Prostate gland (tissue), 2 donors: ENCODE measurements around the gene GIPC2. TPM values are rescaled to one million over a fixed set of nuclear protein-coding genes. Genes with fewer than 3 reads are reported as not detected.

Experiments
- DNase-seq: peaks from one replicate; pipeline ENCODE4 v3.0.0-alpha.2; 2019; ENCODE audit warnings: low spot score
- H3K27ac ChIP-seq, 2 donors: fragments of 200-600 bp; sonication (generic); 2 replicates each; pipeline ENCODE4 v1.5.1; 2017 to 2019
- H3K27me3 ChIP-seq: fragments of 200-600 bp; sonication (generic); replicated peaks from 2 replicates; pipeline ENCODE4 v1.5.1; 2019; ENCODE audit not compliant: insufficient read depth
- H3K36me3 ChIP-seq, 2 donors: fragments of 200-600 bp; sonication (generic); 1 replicate in 1 of 2; 2 replicates in 1 of 2; pipeline versions ENCODE4 v1.5.1 to v1.8.1; 2017 to 2019
- H3K4me1 ChIP-seq: fragments of 200-600 bp; sonication (generic); replicated peaks from 2 replicates; pipeline ENCODE4 v1.5.1; 2019
- H3K4me3 ChIP-seq, 2 donors: fragments of 200-600 bp; sonication (generic); 2 replicates each; pipeline ENCODE4 v1.5.1; 2017 to 2019
- H3K9me3 ChIP-seq: fragments of 200-600 bp; sonication (generic); 2 replicates; pipeline ENCODE4 v1.5.1; 2017
- POLR2A ChIP-seq: fragments of 450-650 bp; IDR thresholded peaks from one replicate; pipeline ENCODE4 v1.6.1; 2016; ENCODE audit warnings: antibody characterized with exemption, mild to moderate bottlenecking
- POLR2AphosphoS5 ChIP-seq: sonication (generic); formaldehyde crosslinking; IDR thresholded peaks from one replicate; pipeline ENCODE4 v1.6.1; 2017; ENCODE audit warnings: antibody characterized with exemption
- WGBS: methylation state at CpG from one replicate; pipeline ENCODE4 v1.1.5; 2018; 5-methylcytosine and 5-hydroxymethylcytosine counted together
- intact Hi-C: fragments of 100-400 bp; cut with DNase I; formaldehyde crosslinking; loops from one replicate; pipeline ENCODE4 v1.14.2; 2022
- total RNA-seq, 2 donors: library from RNA; depleted of rRNA; stranded (reverse); fragments of >200 nt; gene quantifications; one replicate each; pipeline ENCODE4 v1.1.0, GENCODE V29; 2016
- TF ChIP-seq, protein P1 (sequence below), 4 experiments: fragments of 200-600 bp in 2 of 4; fragments of 450-650 bp in 2 of 4; sonication (generic) in 2 of 4; IDR thresholded peaks; 1 replicate in 3 of 4; 2 replicates in 1 of 4; pipeline ENCODE4 v1.5.1; 2016 to 2019; ENCODE audit warnings: antibody characterized with exemption in 4 of 4, mild to moderate bottlenecking in 2 of 4, moderate library complexity in 2 of 4

GIPC2 gene
- total RNA-seq, 2 donors from 2014 or later = 2.0 to 2.2 TPM

DNA sequence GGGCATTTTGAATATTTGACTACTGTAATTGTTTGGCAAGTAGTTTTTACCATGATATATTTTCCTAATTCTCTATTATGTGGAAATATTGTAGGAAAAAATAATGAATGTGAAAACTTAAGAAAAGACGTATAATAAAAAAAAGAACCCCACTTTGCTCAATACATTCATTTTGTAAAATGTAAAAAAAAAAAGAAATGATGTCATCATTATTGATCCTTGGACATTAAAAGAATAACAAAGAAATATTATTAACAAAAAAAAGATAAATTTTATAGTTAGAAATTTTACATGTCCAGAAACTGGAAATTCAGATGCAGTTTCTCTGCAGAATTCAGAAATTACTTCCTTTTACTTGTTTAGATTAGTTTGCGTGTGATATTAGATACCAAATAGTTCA is 5.2 kb downstream of the GIPC2 start:
- H3K36me3 ChIP-seq = no peaks in the 10 kb centered on the region
- H3K9me3 ChIP-seq = no peaks in the 10 kb centered on the region
- H3K4me1 ChIP-seq = no peaks in the 10 kb centered on the region
- H3K27me3 ChIP-seq = no peaks in the 10 kb centered on the region
- DNase-seq = no peak
- TF ChIP-seq POLR2AphosphoS5 = no peak
- TF ChIP-seq POLR2A = no peak
- TF ChIP-seq, protein P1, sequence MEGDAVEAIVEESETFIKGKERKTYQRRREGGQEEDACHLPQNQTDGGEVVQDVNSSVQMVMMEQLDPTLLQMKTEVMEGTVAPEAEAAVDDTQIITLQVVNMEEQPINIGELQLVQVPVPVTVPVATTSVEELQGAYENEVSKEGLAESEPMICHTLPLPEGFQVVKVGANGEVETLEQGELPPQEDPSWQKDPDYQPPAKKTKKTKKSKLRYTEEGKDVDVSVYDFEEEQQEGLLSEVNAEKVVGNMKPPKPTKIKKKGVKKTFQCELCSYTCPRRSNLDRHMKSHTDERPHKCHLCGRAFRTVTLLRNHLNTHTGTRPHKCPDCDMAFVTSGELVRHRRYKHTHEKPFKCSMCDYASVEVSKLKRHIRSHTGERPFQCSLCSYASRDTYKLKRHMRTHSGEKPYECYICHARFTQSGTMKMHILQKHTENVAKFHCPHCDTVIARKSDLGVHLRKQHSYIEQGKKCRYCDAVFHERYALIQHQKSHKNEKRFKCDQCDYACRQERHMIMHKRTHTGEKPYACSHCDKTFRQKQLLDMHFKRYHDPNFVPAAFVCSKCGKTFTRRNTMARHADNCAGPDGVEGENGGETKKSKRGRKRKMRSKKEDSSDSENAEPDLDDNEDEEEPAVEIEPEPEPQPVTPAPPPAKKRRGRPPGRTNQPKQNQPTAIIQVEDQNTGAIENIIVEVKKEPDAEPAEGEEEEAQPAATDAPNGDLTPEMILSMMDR (IDR thresholded peaks at IDR 0.05) = no peak
- intact Hi-C loops = no loop called here
- H3K27ac ChIP-seq = no peak overlapping the region
- WGBS = 93% methylated on average over 2 of the region's 2 CpGs
- H3K4me3 ChIP-seq = no peak overlapping the region

DNA sequence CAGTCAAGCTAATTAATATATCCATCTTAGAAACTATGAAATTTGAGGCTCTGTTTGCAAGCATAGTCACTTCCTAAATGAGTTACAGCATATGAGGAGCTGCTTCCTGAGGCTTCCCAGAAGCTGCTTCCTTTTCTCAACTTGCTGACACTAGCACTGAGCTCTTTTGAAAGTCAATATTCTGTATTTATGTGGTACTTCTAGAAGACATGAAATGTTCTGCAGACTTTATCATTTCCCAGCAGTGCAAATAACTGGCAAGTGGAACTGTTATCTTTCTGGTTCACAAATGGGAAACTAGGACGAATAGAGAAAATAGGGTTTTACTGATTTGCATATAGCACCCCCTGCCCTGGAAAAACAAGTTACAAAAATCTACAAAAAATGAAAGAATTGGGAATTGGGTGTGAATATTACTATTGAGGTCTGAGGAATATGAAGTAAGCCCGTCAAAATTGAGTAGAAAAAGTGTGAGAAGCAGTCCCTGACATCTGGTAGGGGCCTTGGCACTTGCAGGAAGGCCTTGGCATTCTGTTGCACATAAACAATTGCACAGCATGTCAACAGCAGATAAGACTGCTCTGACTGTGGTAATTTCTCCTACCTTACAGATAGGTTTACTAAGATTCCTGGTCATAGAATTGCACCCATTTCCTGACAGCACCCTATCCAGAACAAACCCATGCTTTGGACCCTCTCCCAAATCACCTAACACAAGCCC is 7.1 kb downstream of the GIPC2 start:
- no peak for DNase-seq

DNA sequence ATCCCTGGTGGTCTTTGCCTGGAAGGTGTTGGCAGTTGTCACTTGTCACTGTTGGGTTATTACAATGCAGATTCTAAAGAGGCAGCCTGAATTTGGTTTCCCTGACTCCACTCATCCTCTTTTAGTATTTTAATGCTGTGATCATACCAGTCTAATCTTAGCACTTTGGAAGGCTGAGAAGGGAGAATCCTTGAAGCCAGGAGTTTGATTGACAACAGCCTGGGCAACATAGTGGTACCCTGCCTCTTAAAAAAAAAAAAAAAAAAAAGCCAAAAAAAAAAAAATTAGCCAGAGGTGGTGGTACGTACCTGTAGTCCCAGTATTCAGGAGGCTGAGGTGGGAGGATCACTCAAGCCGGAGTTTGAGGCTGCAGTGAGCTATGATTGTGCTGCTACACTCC is 7.7 kb downstream of the GIPC2 start:
- no peak overlapping the region for H3K4me3 ChIP-seq
- TF ChIP-seq, protein P1 (IDR thresholded peaks at IDR 0.05) = no peak
- TF ChIP-seq POLR2A = no peak
- no peak for TF ChIP-seq POLR2AphosphoS5

More for the DNA sequence above, 7.1 kb downstream of the GIPC2 start:
- Histone ChIP-seq H3K9me3 (no peaks in the 10 kb centered on the region), H3K4me3 (no peak overlapping the region), H3K4me1 (no peaks in the 10 kb centered on the region), H3K27ac (no peak overlapping the region), H3K36me3 (no peaks in the 10 kb centered on the region), H3K27me3 (no peaks in the 10 kb centered on the region)
- WGBS = 78% methylated on average over 2 of the region's 2 CpGs
- no peak for TF ChIP-seq POLR2AphosphoS5
- TF ChIP-seq, protein P1 (IDR thresholded peaks at IDR 0.05) = no peak
- TF ChIP-seq POLR2A = no peak
- intact Hi-C loops = no loop called here

DNA sequence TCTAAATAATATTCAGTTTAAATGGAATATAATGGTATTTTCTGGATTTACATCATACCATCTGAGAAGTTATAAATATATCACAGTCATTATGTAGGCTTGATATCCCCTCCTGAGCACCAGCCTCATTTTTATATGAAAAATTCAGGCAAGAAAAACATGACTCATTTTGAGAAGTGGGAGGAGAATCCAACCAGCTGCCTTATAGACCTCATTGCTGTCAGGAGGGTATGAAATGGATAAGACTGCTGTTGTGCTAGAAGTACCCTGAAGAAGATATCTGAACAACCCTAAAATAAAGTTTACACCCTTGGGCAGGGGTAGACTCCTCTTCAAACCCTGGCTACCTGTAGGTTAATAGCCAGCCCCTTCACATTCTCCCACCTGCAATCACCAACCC is 8.8 kb downstream of the GIPC2 start:
- H3K9me3 ChIP-seq = no peaks in the 10 kb centered on the region
- no peak overlapping the region for H3K27ac ChIP-seq
- intact Hi-C loops = no loop called here
- H3K36me3 ChIP-seq = no peaks in the 10 kb centered on the region
- no peak overlapping the region for H3K4me3 ChIP-seq
- no peaks in the 10 kb centered on the region for H3K27me3 ChIP-seq
- no peak for DNase-seq
- H3K4me1 ChIP-seq = no peaks in the 10 kb centered on the region
- TF ChIP-seq, protein P1 (IDR thresholded peaks at IDR 0.05) = no peak

More for the DNA sequence above, 7.7 kb downstream of the GIPC2 start:
- H3K9me3 ChIP-seq = no peaks in the 10 kb centered on the region
- intact Hi-C loops = no loop called here
- no peak overlapping the region for H3K27ac ChIP-seq
- no peak for DNase-seq
- no peaks in the 10 kb centered on the region for H3K4me1 ChIP-seq
- H3K27me3 ChIP-seq = no peaks in the 10 kb centered on the region
- no peaks in the 10 kb centered on the region for H3K36me3 ChIP-seq
- 94% methylated on average over 2 of the region's 2 CpGs for WGBS

DNA sequence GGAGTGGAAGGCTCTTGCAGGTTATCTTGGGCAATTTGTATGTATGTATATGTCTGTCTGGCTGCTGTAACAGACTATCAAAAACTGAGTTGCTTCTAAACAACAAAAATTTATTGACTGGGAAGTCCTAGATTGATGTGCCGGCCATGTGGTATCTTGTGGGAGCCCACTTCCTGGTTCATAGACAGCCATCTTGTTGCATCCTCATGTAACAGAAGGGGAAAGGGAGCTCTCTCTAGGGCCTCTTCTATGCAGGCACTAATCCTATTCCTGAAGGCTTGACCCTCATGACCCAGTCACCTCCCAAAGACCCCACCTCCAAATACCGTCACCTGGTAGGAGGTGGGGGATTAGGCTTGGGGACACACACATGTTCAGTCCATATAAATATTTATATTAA is 9.2 kb downstream of the GIPC2 start:
- intact Hi-C loops = no loop called here
- Histone ChIP-seq H3K27me3 (no peaks in the 10 kb centered on the region), H3K9me3 (no peaks in the 10 kb centered on the region), H3K4me1 (no peaks in the 10 kb centered on the region), H3K27ac (no peak overlapping the region), H3K36me3 (no peaks in the 10 kb centered on the region), H3K4me3 (no peak overlapping the region)
- WGBS = 50% methylated on average over 2 of the region's 2 CpGs
- TF ChIP-seq POLR2A = no peak
- TF ChIP-seq, protein P1 (IDR thresholded peaks at IDR 0.05) = no peak
- no peak for TF ChIP-seq POLR2AphosphoS5
- DNase-seq = no peak
